ENCODE measurements around the gene FADS6. TPM values are rescaled to one million over a fixed set of nuclear protein-coding genes. Genes with fewer than 3 reads are reported as not detected.

FADS6 gene, protein sequence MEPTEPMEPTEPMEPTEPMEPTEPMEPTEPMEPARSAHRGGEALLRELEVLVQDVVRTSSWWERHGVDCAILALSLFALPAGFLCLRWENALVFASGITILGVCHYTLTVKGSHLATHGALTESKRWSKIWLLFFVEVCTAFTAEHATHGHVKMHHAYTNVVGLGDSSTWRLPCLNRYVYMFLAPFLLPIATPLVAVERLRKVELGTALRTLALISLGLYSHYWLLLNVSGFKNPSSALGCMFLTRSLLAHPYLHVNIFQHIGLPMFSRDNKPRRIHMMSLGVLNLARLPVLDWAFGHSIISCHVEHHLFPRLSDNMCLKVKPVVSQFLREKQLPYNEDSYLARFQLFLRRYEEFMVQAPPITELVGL
- total RNA-seq: not detected in 2 replicates

DNA sequence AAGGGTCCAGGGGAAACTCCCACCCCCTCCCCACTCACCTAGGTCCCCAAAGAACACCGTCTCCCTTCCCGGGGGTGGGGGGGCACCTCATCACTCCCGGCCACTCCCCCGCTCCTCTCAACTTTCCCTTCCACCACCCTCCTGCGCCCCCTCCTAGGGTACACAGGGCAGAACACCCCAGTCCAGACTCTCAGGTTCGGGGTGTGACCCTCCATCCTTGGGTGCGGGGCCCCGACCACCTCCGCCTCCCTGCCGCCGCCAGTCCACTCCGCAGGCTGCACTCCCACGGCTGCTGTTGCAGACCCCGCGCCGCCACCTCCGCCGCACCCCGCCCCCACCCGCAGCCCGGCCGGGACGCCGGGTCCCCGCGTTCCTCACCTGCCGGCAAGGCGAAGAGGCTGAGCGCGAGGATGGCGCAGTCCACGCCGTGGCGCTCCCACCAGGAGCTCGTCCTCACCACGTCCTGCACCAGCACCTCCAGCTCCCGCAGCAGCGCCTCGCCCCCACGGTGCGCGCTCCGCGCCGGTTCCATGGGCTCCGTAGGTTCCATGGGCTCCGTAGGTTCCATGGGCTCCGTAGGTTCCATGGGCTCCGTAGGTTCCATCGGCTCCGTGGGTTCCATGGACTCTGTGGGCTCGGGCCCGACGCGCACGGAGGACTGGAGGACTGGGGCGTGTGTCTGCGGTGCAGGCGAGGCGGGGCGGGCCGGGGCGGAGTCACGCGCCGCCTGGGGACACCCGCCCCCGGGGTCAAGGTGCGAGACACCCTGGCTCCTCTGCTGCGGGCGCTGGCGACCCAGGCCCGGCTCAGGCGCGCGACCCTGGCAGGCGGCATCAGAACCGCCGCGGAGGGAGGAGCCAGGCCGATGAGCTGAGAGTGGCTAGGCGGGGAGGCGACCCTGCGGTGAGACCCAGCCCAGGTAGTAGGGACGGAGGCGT is at the start of gene FADS6:
FADS6 (minus strand) TSS at position 660 of the 938 bp plus-strand sequence; CDS start at position 622, 38 bp downstream.

DNA sequence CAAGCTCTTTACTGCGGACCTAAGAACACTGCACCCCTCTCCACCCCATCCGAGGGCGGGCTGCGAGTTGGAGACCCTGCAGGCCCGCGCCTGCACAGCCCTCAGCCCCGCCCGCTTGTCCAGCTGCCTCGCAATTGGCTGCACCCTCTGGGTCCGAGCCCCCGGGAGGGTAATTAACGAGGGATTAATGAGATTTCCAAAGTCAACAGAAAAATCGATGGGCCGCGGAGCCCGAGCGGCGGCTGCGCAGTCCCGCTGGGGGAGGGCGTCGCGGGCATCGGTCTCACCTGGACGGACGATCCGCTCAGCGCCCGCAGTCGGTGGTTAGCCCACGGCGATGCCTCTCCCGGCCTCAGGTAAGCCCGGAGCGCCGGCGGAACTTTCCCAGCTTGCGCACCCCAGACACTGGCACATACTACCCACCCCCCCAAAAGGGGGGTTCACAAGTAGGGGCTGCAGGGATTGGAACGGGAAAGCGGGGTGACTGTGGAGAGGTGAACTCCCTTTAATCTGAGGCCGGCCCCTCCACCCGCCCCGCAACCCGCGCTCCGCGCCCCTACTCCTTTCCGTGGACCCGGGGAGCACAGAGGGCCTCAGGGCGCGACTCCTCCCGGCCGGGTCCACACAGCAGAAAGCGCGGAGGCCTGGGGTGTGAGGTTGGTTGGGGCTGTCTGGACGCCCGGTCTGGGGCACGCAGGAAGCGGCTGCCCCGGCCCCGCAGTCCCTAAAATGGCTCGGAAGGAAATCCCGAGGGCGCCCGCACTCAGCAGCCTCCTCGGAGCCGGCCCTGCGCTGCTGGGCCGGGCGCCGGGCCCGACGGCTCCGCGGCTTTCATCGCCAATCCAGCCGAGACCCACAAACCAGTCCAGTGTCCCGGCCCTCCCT is 42.4 kb upstream of the FADS6 start, which contains the start of gene OTOP3:
OTOP3 (plus strand) TSS at position 314 of the 885 bp plus-strand sequence; CDS start at position 338, 24 bp downstream.

DNA sequence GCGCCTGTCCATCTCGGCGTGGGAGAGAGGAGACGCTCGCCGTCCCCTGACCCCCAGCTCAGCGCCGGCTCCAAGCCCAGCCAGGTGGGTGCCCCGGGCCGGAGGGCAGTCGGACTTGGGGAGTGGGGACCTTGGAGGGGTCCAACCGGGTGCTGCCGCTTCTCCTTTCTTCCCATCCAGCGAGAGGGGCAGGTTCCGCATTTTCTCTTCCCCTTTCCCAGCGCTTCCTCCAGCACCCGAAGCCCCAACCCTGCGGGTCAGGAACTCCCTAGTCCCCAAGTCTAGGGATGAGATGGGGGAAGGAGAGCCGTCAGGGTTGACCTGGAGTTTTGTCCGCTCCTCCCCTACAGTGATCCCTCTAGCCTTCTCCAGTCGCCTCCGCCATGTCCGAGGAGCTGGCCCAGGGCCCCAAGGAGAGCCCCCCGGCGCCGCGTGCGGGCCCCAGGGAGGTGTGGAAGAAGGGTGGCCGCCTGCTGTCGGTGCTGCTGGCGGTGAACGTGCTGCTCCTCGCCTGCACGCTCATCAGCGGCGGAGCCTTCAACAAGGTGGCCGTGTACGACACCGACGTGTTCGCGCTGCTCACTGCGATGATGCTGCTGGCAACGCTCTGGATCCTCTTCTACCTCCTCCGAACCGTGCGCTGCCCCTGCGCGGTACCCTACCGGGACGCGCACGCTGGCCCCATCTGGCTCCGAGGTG is 31.0 kb upstream of the FADS6 start, which contains the start of gene OTOP2:
OTOP2 (plus strand) TSS at position 24 of the 699 bp plus-strand sequence; CDS start at position 384, 360 bp downstream.

DNA sequence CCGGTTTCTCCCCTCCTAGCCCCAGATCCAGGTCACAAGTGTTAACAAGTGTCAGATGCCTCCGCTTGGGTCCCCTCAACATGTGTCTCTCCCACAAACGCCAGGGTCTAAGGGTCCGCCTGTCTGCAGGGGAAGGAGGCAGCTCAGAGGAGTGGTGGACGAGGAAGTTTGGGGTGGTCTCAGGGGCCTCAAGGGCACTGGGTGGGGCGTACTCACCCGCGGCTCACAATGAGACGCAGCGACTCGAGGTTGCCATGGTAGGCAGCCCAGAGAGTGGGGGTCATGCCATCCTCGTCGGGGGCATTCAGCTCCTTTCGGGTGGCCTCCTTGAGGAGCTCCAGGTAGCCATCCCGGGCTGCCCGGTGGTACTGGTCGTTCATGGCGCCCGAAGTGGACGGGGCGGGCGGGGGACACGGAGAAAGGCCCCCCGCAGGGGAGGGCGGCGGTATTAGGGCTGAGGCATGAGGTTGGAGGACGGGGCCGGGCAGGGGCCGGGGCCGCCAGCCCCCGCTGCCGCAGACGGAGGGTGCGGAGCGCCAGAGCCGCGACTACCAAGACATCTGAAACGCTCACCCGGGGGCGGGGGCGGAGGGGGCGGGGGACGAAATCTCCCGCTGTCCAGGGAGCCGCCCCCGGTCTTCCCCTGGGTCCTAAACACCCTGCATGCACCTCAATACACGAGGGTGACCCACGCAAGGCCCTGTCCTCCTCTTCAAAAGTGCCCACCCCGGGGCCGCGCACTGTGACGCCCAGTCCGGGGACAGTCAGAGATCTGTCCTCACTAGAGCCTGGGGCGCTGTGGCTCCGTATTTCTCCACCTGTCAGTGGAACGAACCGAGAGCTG is 29.5 kb upstream of the FADS6 start, which contains the start of gene USH1G:
USH1G (minus strand) TSS at position 562 of the 844 bp plus-strand sequence; CDS start at position 380, 182 bp downstream.

DNA sequence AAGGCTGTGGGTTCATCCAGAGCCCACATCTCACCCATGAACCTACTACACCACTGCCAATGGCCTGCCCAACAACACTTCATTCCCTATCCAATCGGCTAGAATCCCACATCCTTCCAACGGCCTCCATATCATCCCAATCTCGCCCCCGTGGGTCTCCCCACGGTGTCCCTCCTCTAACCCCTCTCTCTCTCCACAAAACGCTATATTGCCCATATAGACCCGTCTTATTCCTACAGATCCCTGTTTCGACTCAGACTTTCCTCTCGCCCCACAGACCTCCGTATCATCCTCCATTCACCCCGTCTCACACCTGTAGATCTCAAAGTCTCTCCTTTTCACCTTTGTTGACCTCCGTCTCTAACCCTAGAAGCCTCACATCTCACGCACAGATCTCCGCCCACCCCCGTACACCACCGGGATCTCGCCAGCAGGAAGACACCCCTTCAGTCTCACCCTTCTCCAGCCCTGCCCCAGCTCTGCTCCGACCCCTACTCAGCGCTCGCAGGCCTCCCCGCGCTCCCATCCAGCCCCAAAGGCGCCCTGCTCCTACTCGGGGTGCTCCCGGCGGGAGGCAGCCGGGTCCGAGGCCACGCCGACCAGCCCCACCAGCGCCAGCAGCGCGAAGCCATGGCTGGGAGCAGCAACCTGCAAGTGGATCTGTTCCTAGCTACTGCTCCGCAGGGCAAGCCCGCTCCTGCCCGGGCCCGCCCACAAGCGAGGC is 21.0 kb downstream of the FADS6 start, which contains the start of gene FDXR:
FDXR (minus strand) TSS at position 682 of the 724 bp plus-strand sequence; CDS start at position 632, 50 bp downstream.

DNA sequence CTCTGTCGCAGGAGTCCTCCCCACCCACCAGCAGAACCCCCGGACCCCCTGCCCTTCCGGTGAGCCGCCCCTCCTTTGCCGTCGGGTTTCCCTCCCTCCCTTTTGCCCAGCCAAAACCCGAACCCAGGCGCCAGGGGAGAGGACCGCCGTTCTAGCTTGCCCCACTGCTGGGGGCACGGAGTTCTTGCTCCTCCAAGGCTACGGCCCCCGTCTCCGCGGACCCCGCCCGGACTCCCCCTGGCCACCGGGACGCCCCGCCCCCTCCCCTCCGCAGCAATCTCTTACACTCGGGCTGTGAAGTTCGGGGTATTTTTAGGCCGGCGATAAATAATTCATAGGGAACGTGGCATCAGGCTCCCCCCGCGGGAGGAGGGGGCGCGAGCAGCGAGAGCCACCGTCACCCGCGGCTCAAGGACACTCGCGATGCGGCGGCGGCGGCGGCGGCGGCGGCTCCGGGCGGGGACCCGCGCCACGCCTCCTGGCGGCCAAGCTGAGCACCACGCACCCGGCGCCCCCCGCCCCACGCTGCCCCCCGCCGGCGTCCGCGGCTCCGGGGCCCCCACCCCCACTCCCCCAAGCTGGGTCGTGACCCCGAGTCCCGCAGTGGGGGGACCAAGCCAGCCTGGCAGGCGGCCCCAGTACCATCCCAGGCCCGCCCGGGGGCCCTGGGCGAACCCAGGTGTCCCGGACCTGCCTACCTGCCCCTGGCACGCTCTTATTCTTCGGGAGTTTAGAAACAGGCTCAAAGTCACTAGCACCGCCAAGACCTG is 33.8 kb downstream of the FADS6 start, which contains the start of gene GRIN2C:
GRIN2C (minus strand) TSS at position 427 of the 770 bp plus-strand sequence. CDS start 4,793 bp downstream, outside the sequence.

Other genes with a start within 250 kb of the FADS6 start
- not detected in 2 replicates for gene CD300LF, start 180.7 kb downstream of the FADS6 start, total RNA-seq
- 0.25 and 0.65 TPM in 2 replicates for gene RAB37, start 156.4 kb downstream of the FADS6 start, total RNA-seq
- 7.6 and 8.3 TPM in 2 replicates for gene NHERF1, start 145.0 kb downstream of the FADS6 start, total RNA-seq
- gene NAT9, start 117.3 kb downstream of the FADS6 start, total RNA-seq: 18.3 and 46.3 TPM in 2 replicates
- gene GRIN2C, start 33.7 kb downstream of the FADS6 start, total RNA-seq: under 0.01 and 0.06 TPM in 2 replicates
- gene FDXR, start 20.6 kb downstream of the FADS6 start, total RNA-seq: 40.8 and 49.1 TPM in 2 replicates
- gene USH1G, start 29.6 kb upstream of the FADS6 start, total RNA-seq: 0.16 TPM in 1 of 2 replicates, not detected in the other
- not detected in 2 replicates for gene OTOP2, start 30.6 kb upstream of the FADS6 start, total RNA-seq
- gene OTOP3, start 42.3 kb upstream of the FADS6 start, total RNA-seq: not detected in 2 replicates
- 19.3 and 36.4 TPM in 2 replicates for gene HID1, start 79.1 kb upstream of the FADS6 start, total RNA-seq
- gene CDR2L, start 94.0 kb upstream of the FADS6 start, total RNA-seq: 13.0 and 17.1 TPM in 2 replicates
- gene MRPL58, start 119.0 kb upstream of the FADS6 start, total RNA-seq: 22.9 and 28.3 TPM in 2 replicates
- gene ATP5PD, start 153.3 kb upstream of the FADS6 start, total RNA-seq: 143 and 176 TPM in 2 replicates
- 11.2 and 15.0 TPM in 2 replicates for gene KCTD2, start 153.6 kb upstream of the FADS6 start, total RNA-seq
- 5.3 and 8.2 TPM in 2 replicates for gene SLC16A5, start 194.3 kb upstream of the FADS6 start, total RNA-seq
- gene ARMC7, start 216.3 kb upstream of the FADS6 start, total RNA-seq: 2.6 and 5.1 TPM in 2 replicates
- 19.1 and 22.3 TPM in 2 replicates for gene NT5C, start 238.1 kb upstream of the FADS6 start, total RNA-seq